Testis (tissue), 3 donors: Measurements from ENCODE around the gene RGS6. TPM values are rescaled to one million over a fixed set of nuclear protein-coding genes. Genes with fewer than 3 reads are reported as not detected.

ENCODE experiments used
- DNase-seq: peaks from one replicate; pipeline ENCODE4 v3.0.0-alpha.2; 2019
- H3K27ac ChIP-seq, 2 donors: fragments of 200-600 bp; sonication (generic); one replicate each; pipeline ENCODE4 v1.5.1; 2019
- H3K27me3 ChIP-seq: fragments of 200-600 bp; sonication (generic); one replicate; pipeline ENCODE4 v1.5.1; 2019
- H3K36me3 ChIP-seq: fragments of 200-600 bp; sonication (generic); one replicate; pipeline ENCODE4 v1.5.1; 2017; ENCODE audit warnings: low read depth; ENCODE audit errors: missing control alignments
- H3K4me1 ChIP-seq: fragments of 200-600 bp; sonication (generic); one replicate; pipeline ENCODE4 v1.5.1; 2019
- H3K4me3 ChIP-seq, 2 donors: fragments of 200-600 bp; sonication (generic); one replicate each; pipeline ENCODE4 v1.5.1; 2017 to 2019
- H3K9me3 ChIP-seq: fragments of 200-600 bp; sonication (generic); one replicate; pipeline ENCODE4 v1.5.1; 2017
- POLR2A ChIP-seq: fragments of 450-650 bp; IDR thresholded peaks from one replicate; pipeline ENCODE4 v1.6.1; 2017; ENCODE audit warnings: antibody characterized with exemption, mild to moderate bottlenecking, moderate library complexity
- WGBS, 2 donors: methylation state at CpG; one replicate each; pipeline ENCODE4 v1.1.5; 2018; 5-methylcytosine and 5-hydroxymethylcytosine counted together
- intact Hi-C: fragments of 100-400 bp; cut with DNase I; formaldehyde crosslinking; loops from one replicate; pipeline ENCODE4 v1.15.1; 2023; ENCODE audit warnings: low total_unique reads
- polyA plus RNA-seq: library from polyadenylated mRNA; stranded (reverse); fragments of 350-450 nt; fragmentation: Illumina TruSeq; extraction: RNeasy Lipid Tissue Mini Kit (QIAGEN cat#74804); gene quantifications from one replicate; pipeline ENCODE4 v1.2.3, GENCODE V29; 2014; ENCODE audit warnings: low read depth, low replicate concordance; ENCODE audit not compliant: insufficient read depth
- total RNA-seq, 2 donors: library from RNA; depleted of rRNA; stranded (reverse); fragments of >200 nt; gene quantifications; one replicate each; pipeline ENCODE4 v1.2.3, GENCODE V29; 2016
- TF ChIP-seq, protein P1 (sequence below), 3 experiments: fragments of 450-650 bp in 2 of 3; fragments of 200-600 bp in 1 of 3; sonication (generic) in 1 of 3; IDR thresholded peaks; one replicate each; pipeline ENCODE4 v1.5.1; 2016 to 2019; ENCODE audit warnings: antibody characterized with exemption in 3 of 3, mild to moderate bottlenecking in 2 of 3, moderate library complexity in 1 of 3

RGS6 gene
- total and polyA plus RNA-seq, 3 donors from 2014 or later: 6.3 to 21.3 (median 16.0) TPM

- TF ChIP-seq, protein P1, sequence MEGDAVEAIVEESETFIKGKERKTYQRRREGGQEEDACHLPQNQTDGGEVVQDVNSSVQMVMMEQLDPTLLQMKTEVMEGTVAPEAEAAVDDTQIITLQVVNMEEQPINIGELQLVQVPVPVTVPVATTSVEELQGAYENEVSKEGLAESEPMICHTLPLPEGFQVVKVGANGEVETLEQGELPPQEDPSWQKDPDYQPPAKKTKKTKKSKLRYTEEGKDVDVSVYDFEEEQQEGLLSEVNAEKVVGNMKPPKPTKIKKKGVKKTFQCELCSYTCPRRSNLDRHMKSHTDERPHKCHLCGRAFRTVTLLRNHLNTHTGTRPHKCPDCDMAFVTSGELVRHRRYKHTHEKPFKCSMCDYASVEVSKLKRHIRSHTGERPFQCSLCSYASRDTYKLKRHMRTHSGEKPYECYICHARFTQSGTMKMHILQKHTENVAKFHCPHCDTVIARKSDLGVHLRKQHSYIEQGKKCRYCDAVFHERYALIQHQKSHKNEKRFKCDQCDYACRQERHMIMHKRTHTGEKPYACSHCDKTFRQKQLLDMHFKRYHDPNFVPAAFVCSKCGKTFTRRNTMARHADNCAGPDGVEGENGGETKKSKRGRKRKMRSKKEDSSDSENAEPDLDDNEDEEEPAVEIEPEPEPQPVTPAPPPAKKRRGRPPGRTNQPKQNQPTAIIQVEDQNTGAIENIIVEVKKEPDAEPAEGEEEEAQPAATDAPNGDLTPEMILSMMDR (IDR thresholded peaks at IDR 0.05): no peak
- TF ChIP-seq POLR2A: no peak
- H3K27me3 ChIP-seq: no peaks in the 10 kb centered on the region
- no peak for DNase-seq
- no peaks in the 10 kb centered on the region for H3K9me3 ChIP-seq
- no peak overlapping the region for H3K4me3 ChIP-seq
- WGBS, 2 donors: 97% methylated on average over 9 of the region's 9 CpGs
- intact Hi-C loops: no loop called here
- no peak overlapping the region for H3K27ac ChIP-seq
- no peaks in the 10 kb centered on the region for H3K4me1 ChIP-seq
- no peaks in the 10 kb centered on the region for H3K36me3 ChIP-seq
These were observed 63.5 kb downstream of the RGS6 start for GRCh38 chr14:71995741-71996140.

- Histone ChIP-seq H3K4me1 (no peaks in the 10 kb centered on the region), H3K36me3 (no peaks in the 10 kb centered on the region), H3K27me3 (no peaks in the 10 kb centered on the region), H3K4me3 (no peak overlapping the region), H3K27ac (no peak overlapping the region), H3K9me3 (no peaks in the 10 kb centered on the region)
- no peak for DNase-seq
- no peak for TF ChIP-seq POLR2A
- TF ChIP-seq, protein P1 (IDR thresholded peaks at IDR 0.05): no peak
- 85 to 86% methylated on average over 3 of the region's 3 CpGs for WGBS, 2 donors
- intact Hi-C loops: no loop called here
These were observed 64.4 kb downstream of the RGS6 start for GRCh38 chr14:71996610-71997009.

DNA sequence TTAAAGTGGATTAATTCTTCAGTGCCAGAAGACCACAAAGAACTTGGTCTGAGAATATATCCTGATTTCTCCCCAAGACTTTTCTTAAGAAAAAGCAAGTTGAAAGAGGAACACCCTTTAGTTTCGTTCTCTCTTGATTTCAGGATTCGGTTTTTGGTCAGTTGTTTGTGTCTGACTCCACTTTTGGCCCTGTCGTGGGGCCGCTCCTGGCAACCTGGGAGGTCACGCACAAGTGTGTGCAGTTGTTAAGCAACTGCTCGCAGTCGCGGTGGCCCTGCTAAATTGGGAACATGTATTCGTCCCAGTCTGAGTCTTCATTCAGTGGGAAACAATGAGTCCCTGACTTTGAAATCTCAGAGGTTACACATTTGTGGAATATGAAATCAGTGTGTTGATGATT is 68.7 kb downstream of the RGS6 start:
- Histone ChIP-seq H3K9me3 (no peaks in the 10 kb centered on the region), H3K27ac (peak overlapping the region; percentile 33 to 36), H3K36me3 (no peaks in the 10 kb centered on the region), H3K4me3 (no peak overlapping the region), H3K4me1 (no peaks in the 10 kb centered on the region), H3K27me3 (no peaks in the 10 kb centered on the region)
- WGBS, 2 donors: 66 to 67% methylated on average over 9 of the region's 9 CpGs
- intact Hi-C loops: no loop called here
- no peak for TF ChIP-seq POLR2A
- DNase-seq: peak; percentile 49

DNA sequence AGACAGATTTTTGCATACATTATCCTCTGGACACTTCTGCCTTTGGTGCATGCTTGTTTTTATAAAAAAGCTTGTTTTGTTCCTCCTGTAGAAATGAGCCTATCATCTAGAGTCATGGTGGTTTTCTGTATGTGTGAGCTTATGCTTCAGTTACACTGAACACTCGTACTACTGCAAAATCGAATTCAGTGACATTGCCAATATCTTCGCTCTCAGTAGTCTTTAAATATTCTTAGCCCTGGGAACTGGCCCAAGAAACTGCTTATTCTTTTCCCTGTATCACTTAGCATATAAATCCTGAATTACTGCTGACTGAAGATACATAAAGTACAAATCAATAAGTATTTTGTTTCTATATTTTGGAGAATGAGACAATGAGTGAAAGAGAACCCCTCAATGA is 70.5 kb downstream of the RGS6 start:
- intact Hi-C loops: no loop called here
- H3K4me1 ChIP-seq: no peaks in the 10 kb centered on the region
- H3K27ac ChIP-seq: no peak overlapping the region
- no peaks in the 10 kb centered on the region for H3K9me3 ChIP-seq
- no peaks in the 10 kb centered on the region for H3K27me3 ChIP-seq
- no peak for DNase-seq
- no peaks in the 10 kb centered on the region for H3K36me3 ChIP-seq
- WGBS, 2 donors: 91 to 99% methylated on average over 3 of the region's 3 CpGs
- no peak overlapping the region for H3K4me3 ChIP-seq
- no peak for TF ChIP-seq POLR2A
- TF ChIP-seq, protein P1 (IDR thresholded peaks at IDR 0.05): no peak

GRCh38 chr14:72008666-72009065 is 76.4 kb downstream of the RGS6 start:
- Histone ChIP-seq H3K4me3 (no peak overlapping the region), H3K27ac (no peak overlapping the region), H3K9me3 (no peaks in the 10 kb centered on the region), H3K4me1 (no peaks in the 10 kb centered on the region), H3K27me3 (no peaks in the 10 kb centered on the region), H3K36me3 (no peaks in the 10 kb centered on the region)
- DNase-seq: no peak
- intact Hi-C loops: no loop called here
- no peak for TF ChIP-seq POLR2A
- TF ChIP-seq, protein P1 (IDR thresholded peaks at IDR 0.05): no peak
